ENCODE data around the gene ACSM6. TPM values are rescaled to one million over a fixed set of nuclear protein-coding genes. Genes with fewer than 3 reads are reported as not detected.

ACSM6 gene
- total RNA-seq, 6 donors from 2014 or later = not detected

- peaks cover 0 to 17% (median 12%) of the 10 kb centered on the region in 4 donors for H3K4me1 ChIP-seq
Observed at GRCh38 chr10:95253686-95254085, 59.6 kb downstream of the ACSM6 start.

GRCh38 chr10:95254629-95255028 lies 60.6 kb downstream of the ACSM6 start:
- no peak for ATAC-seq (ENCODE audit: low FRiP score in 2 of 2)
- H3K4me3 ChIP-seq = no peak overlapping the region
- peaks cover 0 to 8% (median 5%) of the 10 kb centered on the region in 4 donors for H3K4me1 ChIP-seq
- H3K9me3 ChIP-seq = no peaks in the 10 kb centered on the region
- no peak for DNase-seq
- TF ChIP-seq CTCF (IDR thresholded peaks at IDR 0.05) (no peak), POLR2AphosphoS5 (IDR thresholded peaks at IDR 0.05) (no peak), EP300 (IDR thresholded peaks at IDR 0.05) (no peak), POLR2A (IDR thresholded peaks at IDR 0.05) (no peak)
- H3K27me3 ChIP-seq = no peaks in the 10 kb centered on the region
- WGBS, 2 donors = 68 to 74% methylated on average over 3 of the region's 3 CpGs
- peaks cover 0 to 56% (median 18%) of the 10 kb centered on the region in 4 donors for H3K36me3 ChIP-seq
- H3K27ac ChIP-seq = peak overlapping the region in 1 of 4 donors; percentile 52

More at GRCh38 chr10:95253686-95254085, 59.6 kb downstream of the ACSM6 start:
- peaks cover 0 to 56% (median 15%) of the 10 kb centered on the region in 4 donors for H3K36me3 ChIP-seq
- no peak for DNase-seq
- ATAC-seq (ENCODE audit: low FRiP score in 2 of 2) = no peak
- no peaks in the 10 kb centered on the region for H3K9me3 ChIP-seq
- H3K4me3 ChIP-seq = no peak overlapping the region
- peak overlapping the region in 1 of 4 donors; percentile 21 for H3K27ac ChIP-seq
- TF ChIP-seq POLR2AphosphoS5 (IDR thresholded peaks at IDR 0.05) (no peak), CTCF (IDR thresholded peaks at IDR 0.05) (no peak), POLR2A (IDR thresholded peaks at IDR 0.05) (no peak), EP300 (IDR thresholded peaks at IDR 0.05) (no peak)
- no peaks in the 10 kb centered on the region for H3K27me3 ChIP-seq
- WGBS, 2 donors = 89 to 92% methylated on average over 2 of the region's 2 CpGs

- H3K27ac ChIP-seq = no peak overlapping the region
- WGBS, 2 donors = 85 to 98% methylated on average over 1 of the region's 1 CpG
- no peaks in the 10 kb centered on the region for H3K9me3 ChIP-seq
- H3K36me3 ChIP-seq = peaks cover 0 to 60% (median 16%) of the 10 kb centered on the region in 4 donors
- H3K4me3 ChIP-seq = no peak overlapping the region
- DNase-seq (no peak), ATAC-seq (ENCODE audit: low FRiP score in 2 of 2) (no peak)
- TF ChIP-seq EP300 (IDR thresholded peaks at IDR 0.05) (no peak), CTCF (IDR thresholded peaks at IDR 0.05) (no peak), POLR2A (IDR thresholded peaks at IDR 0.05) (no peak), POLR2AphosphoS5 (IDR thresholded peaks at IDR 0.05) (no peak)
- H3K4me1 ChIP-seq = peaks cover 11 to 17% (median 13%) of the 10 kb centered on the region in 4 donors
- H3K27me3 ChIP-seq = no peaks in the 10 kb centered on the region
Observed at GRCh38 chr10:95256268-95256667, 62.2 kb downstream of the ACSM6 start.

- 92 to 95% methylated on average over 7 of the region's 7 CpGs for WGBS, 2 donors
Observed at GRCh38 chr10:95257849-95258248, 63.8 kb downstream of the ACSM6 start.

More at GRCh38 chr10:95257849-95258248, 63.8 kb downstream of the ACSM6 start:
- H3K9me3 ChIP-seq = no peaks in the 10 kb centered on the region
- DNase-seq (no peak), ATAC-seq (ENCODE audit: low FRiP score in 2 of 2) (no peak)
- H3K27me3 ChIP-seq = no peaks in the 10 kb centered on the region
- H3K4me3 ChIP-seq = no peak overlapping the region
- H3K27ac ChIP-seq = no peak overlapping the region
- H3K4me1 ChIP-seq = peaks cover 23 to 33% (median 26%) of the 10 kb centered on the region in 4 donors
- H3K36me3 ChIP-seq = peaks cover 0 to 67% (median 15%) of the 10 kb centered on the region in 4 donors
- TF ChIP-seq EP300 (IDR thresholded peaks at IDR 0.05) (no peak), POLR2A (IDR thresholded peaks at IDR 0.05) (no peak), POLR2AphosphoS5 (IDR thresholded peaks at IDR 0.05) (no peak), CTCF (IDR thresholded peaks at IDR 0.05) (no peak)

Data from upper lobe of left lung (tissue), 6 donors.